SK-N-SH treated with all-trans-retinoic acid at 6 μM for 48 hours (cell line): ENCODE data around the gene ZCCHC3.
A peak's percentile ranks its signal among the peaks of the same experiment; 100 is the strongest.

ENCODE experiments used
- ATAC-seq: fragments of 200-7000 bp; cut with Tn5 transposase; 3 replicates; pipeline ENCODE4 v1.9.1; 2020; ENCODE audit warnings: mild to moderate bottlenecking, moderate library complexity
- ARNTL ChIP-seq: fragments of 450-650 bp; formaldehyde crosslinking; IDR thresholded peaks from 2 replicates; pipeline ENCODE4 v1.5.0; 2020; ENCODE audit warnings: low read depth, mild to moderate bottlenecking, moderate library complexity, borderline replicate concordance
- CSDC2 ChIP-seq: fragments of 250-450 bp; sonication (Bioruptor Pico); IDR thresholded peaks from 2 replicates; pipeline ENCODE4 v1.5.0; 2020; ENCODE audit warnings: mild to moderate bottlenecking, moderate library complexity
- ESRRG ChIP-seq: fragments of 250-450 bp; sonication (Bioruptor Pico); IDR thresholded peaks from 2 replicates; pipeline ENCODE4 v1.6.1; 2021; ENCODE audit warnings: mild to moderate bottlenecking
- GLIS3 ChIP-seq: fragments of 250-450 bp; sonication (Bioruptor Pico); IDR thresholded peaks from 2 replicates; pipeline ENCODE4 v1.5.0; 2020; ENCODE audit warnings: mild to moderate bottlenecking, moderate library complexity
- OSR1 ChIP-seq: fragments of 250-450 bp; sonication (Bioruptor Pico); IDR thresholded peaks from 2 replicates; pipeline ENCODE4 v1.8.0; 2022; ENCODE audit warnings: moderate library complexity, mild to moderate bottlenecking, inconsistent platforms
- PPARA ChIP-seq: fragments of 250-450 bp; sonication (Bioruptor Pico); IDR thresholded peaks from 2 replicates; pipeline ENCODE4 v1.5.0; 2020; ENCODE audit warnings: mild to moderate bottlenecking, borderline replicate concordance
- SNAI2 ChIP-seq: fragments of 250-450 bp; sonication (Bioruptor Pico); IDR thresholded peaks from 2 replicates; pipeline ENCODE4 v1.5.0; 2020; ENCODE audit warnings: mild to moderate bottlenecking, moderate library complexity
- TCF4 ChIP-seq: fragments of 250-450 bp; sonication (Bioruptor Pico); IDR thresholded peaks from 2 replicates; pipeline ENCODE4 v1.8.0; 2021; ENCODE audit warnings: mild to moderate bottlenecking, moderate library complexity, borderline replicate concordance
- TOX ChIP-seq: fragments of 250-450 bp; sonication (Bioruptor Pico); IDR thresholded peaks from 2 replicates; pipeline ENCODE4 v1.8.0; 2021; ENCODE audit warnings: mild to moderate bottlenecking, moderate library complexity, borderline replicate concordance
- ZC3H10 ChIP-seq: fragments of 250-450 bp; sonication (Bioruptor Pico); IDR thresholded peaks from 2 replicates; pipeline ENCODE4 v1.5.1; 2021; ENCODE audit warnings: mild to moderate bottlenecking, moderate library complexity
- ZFP3 ChIP-seq: fragments of 250-450 bp; sonication (Bioruptor Pico); IDR thresholded peaks from 2 replicates; pipeline ENCODE4 v1.5.0; 2020; ENCODE audit warnings: mild to moderate bottlenecking, moderate library complexity
- ZFP30 ChIP-seq: fragments of 450-650 bp; formaldehyde crosslinking; IDR thresholded peaks from 2 replicates; pipeline ENCODE4 v1.5.0; 2022; ENCODE audit warnings: mild to moderate bottlenecking, moderate library complexity
- ZNF565 ChIP-seq: fragments of 450-650 bp; formaldehyde crosslinking; conservative IDR thresholded peaks from 2 replicates; pipeline ENCODE4 v1.5.0; 2020; ENCODE audit warnings: low read depth, mild to moderate bottlenecking, moderate library complexity
- ZNF70 ChIP-seq: fragments of 450-650 bp; formaldehyde crosslinking; IDR thresholded peaks from 2 replicates; pipeline ENCODE4 v1.5.0; 2020; ENCODE audit warnings: mild to moderate bottlenecking, moderate library complexity
- ZNF8 ChIP-seq: fragments of 450-650 bp; formaldehyde crosslinking; IDR thresholded peaks from 2 replicates; pipeline ENCODE4 v1.5.0; 2020; ENCODE audit warnings: mild to moderate bottlenecking, moderate library complexity
- TF ChIP-seq, protein P1 (sequence below): fragments of 250-450 bp; sonication (Bioruptor Pico); IDR thresholded peaks from 2 replicates; pipeline ENCODE4 v1.8.0; 2020; ENCODE audit warnings: mild to moderate bottlenecking, moderate library complexity, borderline replicate concordance
- TF ChIP-seq, protein P2 (sequence below): fragments of 250-450 bp; sonication (Bioruptor Pico); IDR thresholded peaks from 2 replicates; pipeline ENCODE4 v1.5.0; 2020; ENCODE audit warnings: mild to moderate bottlenecking, moderate library complexity
- TF ChIP-seq, protein P3 (sequence below): fragments of 250-450 bp; sonication (Bioruptor Pico); IDR thresholded peaks from 2 replicates; pipeline ENCODE4 v1.5.1; 2021; ENCODE audit warnings: mild to moderate bottlenecking, moderate library complexity
- TF ChIP-seq, protein P4 (sequence below): fragments of 250-450 bp; sonication (Bioruptor Pico); IDR thresholded peaks from 2 replicates; pipeline ENCODE4 v1.8.0; 2021; ENCODE audit warnings: low read depth, mild to moderate bottlenecking, moderate library complexity, borderline replicate concordance

ZCCHC3 gene

DNA sequence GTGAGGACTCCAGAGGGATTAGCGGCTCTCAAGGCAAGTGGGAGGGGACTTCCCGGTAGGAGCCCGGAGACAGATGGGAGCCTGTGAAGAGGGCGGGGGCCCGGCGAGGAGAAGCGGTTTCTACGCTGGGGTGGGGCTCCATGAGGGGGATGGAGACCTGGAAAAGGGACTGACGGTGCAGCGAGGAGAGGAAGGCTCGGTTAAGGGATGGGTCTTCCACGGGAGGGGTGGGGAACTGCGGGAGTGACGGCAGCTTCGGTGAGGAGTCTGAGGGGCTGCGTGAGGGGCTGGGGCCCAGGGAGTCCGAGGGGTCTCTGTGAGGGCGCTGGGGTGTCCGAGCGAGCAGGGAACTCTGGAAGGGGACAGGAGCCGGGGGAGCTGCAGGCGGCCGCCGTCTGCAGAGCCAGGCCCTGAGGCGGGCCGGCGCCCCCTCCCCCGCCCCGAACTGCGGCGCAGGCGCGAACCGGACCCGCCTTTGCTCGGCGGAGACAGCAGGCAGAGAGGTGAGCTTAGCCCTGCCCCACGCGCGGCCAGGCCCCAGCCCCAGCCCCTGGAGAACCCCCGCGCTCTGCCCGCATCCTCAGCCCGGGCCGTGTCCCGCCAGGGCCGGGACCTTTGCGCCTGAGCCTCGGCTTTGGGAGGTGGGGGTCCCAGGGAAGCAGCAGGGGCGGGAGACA is 49.4 kb downstream of the ZCCHC3 start, which contains the start of gene NRSN2:
Gene NRSN2 (plus strand): TSS at position 472 of the 677 bp plus-strand sequence. CDS start 2,533 bp downstream, outside the sequence.
- TF ChIP-seq OSR1 (CRISPR knock-in tag) (no peak), ZFP30 (CRISPR knock-in tag) (no peak)
- TF ChIP-seq, protein P1, sequence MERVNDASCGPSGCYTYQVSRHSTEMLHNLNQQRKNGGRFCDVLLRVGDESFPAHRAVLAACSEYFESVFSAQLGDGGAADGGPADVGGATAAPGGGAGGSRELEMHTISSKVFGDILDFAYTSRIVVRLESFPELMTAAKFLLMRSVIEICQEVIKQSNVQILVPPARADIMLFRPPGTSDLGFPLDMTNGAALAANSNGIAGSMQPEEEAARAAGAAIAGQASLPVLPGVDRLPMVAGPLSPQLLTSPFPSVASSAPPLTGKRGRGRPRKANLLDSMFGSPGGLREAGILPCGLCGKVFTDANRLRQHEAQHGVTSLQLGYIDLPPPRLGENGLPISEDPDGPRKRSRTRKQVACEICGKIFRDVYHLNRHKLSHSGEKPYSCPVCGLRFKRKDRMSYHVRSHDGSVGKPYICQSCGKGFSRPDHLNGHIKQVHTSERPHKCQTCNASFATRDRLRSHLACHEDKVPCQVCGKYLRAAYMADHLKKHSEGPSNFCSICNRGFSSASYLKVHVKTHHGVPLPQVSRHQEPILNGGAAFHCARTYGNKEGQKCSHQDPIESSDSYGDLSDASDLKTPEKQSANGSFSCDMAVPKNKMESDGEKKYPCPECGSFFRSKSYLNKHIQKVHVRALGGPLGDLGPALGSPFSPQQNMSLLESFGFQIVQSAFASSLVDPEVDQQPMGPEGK (CRISPR knock-in tag): peak; percentile 18; the same call in 1 of the 2 replicates
- peak; percentile 84 for ATAC-seq

DNA sequence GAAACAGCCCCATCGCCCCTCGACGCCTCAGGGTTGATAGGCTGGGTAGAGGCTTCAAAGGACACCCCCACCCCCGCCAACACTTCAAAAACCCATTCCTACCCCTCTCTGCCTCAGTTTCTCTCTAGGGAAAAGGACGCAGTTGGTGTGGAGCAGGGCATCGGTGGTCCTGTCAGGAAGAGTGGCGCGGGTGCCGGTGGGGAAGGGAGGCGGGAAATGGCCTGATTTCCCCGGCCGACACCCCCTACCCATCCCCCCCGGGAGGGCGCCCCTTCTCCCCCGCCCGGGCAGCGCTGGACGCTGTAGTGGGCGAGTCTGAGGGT is 49.9 kb downstream of the ZCCHC3 start:
- TF ChIP-seq OSR1 (CRISPR knock-in tag): no peak
- ATAC-seq: peak; percentile 8; the same call in 1 of the 3 replicates

DNA sequence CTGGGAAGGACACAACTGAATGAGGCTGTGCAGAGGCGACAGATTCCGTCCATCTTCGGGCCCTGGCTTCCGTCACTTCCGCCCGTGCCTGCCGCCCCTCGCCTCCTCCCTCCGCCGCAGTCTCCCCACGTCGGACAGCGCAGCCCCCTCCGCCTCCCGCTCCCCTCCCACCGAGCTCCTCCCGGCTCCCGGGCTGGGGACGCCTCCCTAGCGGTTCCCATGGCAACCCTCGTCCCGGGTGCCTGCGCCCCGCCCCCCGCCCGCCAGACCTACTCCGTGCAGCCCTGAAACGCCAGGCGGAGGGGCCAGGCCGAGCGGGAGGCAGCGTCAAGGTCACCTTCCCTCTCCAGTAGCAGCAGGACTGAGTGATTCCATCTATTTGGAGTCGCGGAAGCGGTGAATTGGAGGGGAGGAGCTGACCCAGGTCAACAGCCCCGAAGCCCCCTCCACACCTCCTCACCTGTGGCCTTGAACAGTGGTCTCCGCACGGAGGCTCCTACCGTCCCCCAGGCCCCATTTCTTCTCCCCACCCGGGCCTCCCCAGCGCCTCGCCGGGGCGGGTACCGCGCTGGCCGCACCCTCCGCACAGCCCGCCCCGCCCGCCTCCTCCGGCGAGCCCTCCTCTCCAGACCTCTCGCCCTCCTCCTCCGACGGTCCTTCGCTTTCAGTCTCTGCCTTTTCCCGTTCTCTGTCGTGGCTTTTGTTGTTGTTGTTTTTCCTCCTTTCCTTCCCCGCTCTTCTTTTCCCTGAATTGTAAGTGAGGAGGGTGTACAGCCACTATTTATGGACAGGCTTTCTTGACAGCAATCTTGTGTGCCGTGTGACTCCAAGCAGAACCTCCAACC is 50.5 kb downstream of the ZCCHC3 start:
- TF ChIP-seq, protein P2, sequence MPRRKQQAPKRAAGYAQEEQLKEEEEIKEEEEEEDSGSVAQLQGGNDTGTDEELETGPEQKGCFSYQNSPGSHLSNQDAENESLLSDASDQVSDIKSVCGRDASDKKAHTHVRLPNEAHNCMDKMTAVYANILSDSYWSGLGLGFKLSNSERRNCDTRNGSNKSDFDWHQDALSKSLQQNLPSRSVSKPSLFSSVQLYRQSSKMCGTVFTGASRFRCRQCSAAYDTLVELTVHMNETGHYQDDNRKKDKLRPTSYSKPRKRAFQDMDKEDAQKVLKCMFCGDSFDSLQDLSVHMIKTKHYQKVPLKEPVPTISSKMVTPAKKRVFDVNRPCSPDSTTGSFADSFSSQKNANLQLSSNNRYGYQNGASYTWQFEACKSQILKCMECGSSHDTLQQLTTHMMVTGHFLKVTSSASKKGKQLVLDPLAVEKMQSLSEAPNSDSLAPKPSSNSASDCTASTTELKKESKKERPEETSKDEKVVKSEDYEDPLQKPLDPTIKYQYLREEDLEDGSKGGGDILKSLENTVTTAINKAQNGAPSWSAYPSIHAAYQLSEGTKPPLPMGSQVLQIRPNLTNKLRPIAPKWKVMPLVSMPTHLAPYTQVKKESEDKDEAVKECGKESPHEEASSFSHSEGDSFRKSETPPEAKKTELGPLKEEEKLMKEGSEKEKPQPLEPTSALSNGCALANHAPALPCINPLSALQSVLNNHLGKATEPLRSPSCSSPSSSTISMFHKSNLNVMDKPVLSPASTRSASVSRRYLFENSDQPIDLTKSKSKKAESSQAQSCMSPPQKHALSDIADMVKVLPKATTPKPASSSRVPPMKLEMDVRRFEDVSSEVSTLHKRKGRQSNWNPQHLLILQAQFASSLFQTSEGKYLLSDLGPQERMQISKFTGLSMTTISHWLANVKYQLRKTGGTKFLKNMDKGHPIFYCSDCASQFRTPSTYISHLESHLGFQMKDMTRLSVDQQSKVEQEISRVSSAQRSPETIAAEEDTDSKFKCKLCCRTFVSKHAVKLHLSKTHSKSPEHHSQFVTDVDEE (CRISPR knock-in tag): no peak
- TF ChIP-seq CSDC2 (CRISPR knock-in tag) (no peak), ESRRG (CRISPR knock-in tag) (peak; percentile 98), ZC3H10 (CRISPR knock-in tag) (no peak), GLIS3 (no peak), TCF4 (CRISPR knock-in tag) (peak; percentile 32; the same call in 1 of the 2 replicates), ZNF70 (0 out of 2 replicates have a peak, but pooled peaks have one; percentile 30)
- TF ChIP-seq, all 23 proteins: peak for 3
- ATAC-seq: peak; percentile 84

DNA sequence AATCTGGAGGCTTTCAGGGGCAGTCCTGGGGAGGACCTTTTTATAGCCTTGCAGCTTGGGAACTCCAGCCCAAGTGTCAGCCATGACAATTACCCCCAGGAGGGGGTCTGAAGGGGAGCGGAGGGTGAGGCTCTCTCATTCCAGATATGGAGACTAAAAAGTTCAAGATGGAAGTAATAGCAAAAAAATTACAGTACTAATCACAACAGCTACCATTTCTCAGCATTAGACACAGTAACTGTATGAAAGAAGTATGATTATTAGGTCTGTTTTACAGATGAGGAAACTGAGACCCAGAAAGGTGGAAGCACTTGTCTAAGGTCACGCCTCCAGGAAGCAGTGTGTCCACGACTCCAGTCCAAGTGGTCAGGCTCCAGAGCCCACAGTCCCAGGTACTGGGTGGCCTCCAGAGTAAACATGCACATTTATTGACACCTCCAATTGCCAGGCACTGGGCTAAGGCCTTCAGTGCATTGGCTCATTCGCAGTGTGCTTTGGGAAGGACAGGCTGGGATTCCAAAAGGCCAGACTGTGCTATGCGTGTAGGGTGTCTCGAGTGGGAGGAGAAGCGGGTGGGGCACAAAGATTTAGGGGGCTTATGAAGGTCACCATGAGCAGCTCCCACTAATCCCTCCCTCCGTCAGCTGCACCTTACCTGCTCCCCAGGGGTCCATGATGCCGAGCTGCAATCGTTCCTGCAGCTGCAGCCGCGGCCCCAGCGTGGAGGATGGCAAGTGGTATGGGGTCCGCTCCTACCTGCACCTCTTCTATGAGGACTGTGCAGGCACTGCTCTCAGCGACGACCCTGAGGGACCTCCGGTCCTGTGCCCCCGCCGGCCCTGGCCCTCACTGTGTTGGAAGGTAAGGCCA is 51.8 kb downstream of the ZCCHC3 start:
- TF ChIP-seq PPARA (CRISPR knock-in tag) (no peak), ZNF565 (CRISPR knock-in tag) (no peak), GLIS3 (no peak), TOX (CRISPR knock-in tag) (no peak), CSDC2 (CRISPR knock-in tag) (no peak), SNAI2 (CRISPR knock-in tag) (no peak), ZFP3 (CRISPR knock-in tag) (no peak), ARNTL (CRISPR knock-in tag) (no peak), ESRRG (CRISPR knock-in tag) (no peak), ZNF8 (no peak), OSR1 (CRISPR knock-in tag) (no peak)
- TF ChIP-seq, protein P3, sequence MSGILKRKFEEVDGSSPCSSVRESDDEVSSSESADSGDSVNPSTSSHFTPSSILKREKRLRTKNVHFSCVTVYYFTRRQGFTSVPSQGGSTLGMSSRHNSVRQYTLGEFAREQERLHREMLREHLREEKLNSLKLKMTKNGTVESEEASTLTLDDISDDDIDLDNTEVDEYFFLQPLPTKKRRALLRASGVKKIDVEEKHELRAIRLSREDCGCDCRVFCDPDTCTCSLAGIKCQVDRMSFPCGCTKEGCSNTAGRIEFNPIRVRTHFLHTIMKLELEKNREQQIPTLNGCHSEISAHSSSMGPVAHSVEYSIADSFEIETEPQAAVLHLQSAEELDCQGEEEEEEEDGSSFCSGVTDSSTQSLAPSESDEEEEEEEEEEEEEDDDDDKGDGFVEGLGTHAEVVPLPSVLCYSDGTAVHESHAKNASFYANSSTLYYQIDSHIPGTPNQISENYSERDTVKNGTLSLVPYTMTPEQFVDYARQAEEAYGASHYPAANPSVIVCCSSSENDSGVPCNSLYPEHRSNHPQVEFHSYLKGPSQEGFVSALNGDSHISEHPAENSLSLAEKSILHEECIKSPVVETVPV (CRISPR knock-in tag): no peak
- TF ChIP-seq, protein P4, sequence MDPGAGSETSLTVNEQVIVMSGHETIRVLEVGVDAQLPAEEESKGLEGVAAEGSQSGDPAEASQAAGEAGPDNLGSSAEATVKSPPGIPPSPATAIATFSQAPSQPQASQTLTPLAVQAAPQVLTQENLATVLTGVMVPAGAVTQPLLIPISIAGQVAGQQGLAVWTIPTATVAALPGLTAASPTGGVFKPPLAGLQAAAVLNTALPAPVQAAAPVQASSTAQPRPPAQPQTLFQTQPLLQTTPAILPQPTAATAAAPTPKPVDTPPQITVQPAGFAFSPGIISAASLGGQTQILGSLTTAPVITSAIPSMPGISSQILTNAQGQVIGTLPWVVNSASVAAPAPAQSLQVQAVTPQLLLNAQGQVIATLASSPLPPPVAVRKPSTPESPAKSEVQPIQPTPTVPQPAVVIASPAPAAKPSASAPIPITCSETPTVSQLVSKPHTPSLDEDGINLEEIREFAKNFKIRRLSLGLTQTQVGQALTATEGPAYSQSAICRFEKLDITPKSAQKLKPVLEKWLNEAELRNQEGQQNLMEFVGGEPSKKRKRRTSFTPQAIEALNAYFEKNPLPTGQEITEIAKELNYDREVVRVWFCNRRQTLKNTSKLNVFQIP (CRISPR knock-in tag): no peak
- no peak for ATAC-seq
